Measurements from ENCODE around the gene MORN4. TPM values are rescaled to one million over a fixed set of nuclear protein-coding genes. Genes with fewer than 3 reads are reported as not detected.
"Not testable (repeated sequence)": the region's sequence is repeated elsewhere in the genome, so short reads cannot be mapped to it uniquely, and the experiment has no call there.

Gene MORN4
- total RNA-seq, 1 donor from 2014 or later, result 16.4 TPM

- no peak overlapping the region for H3K27ac Mint-ChIP-seq
- H3K4me3 Mint-ChIP-seq, result no peak overlapping the region
- no peaks in the 10 kb centered on the region for H3K36me3 Mint-ChIP-seq
- DNase-seq (ENCODE audit: low spot score in 2 of 2, unreplicated experiment in 2 of 2), result no peak
- H3K27me3 Mint-ChIP-seq (ENCODE audit: low read depth), result no peaks in the 10 kb centered on the region
- TF ChIP-seq CTCF (IDR thresholded peaks at IDR 0.05; ENCODE audit: unreplicated experiment), result no peak
- peaks cover 9% of the 10 kb centered on the region for H3K4me1 Mint-ChIP-seq
- H3K9me3 Mint-ChIP-seq, result no peaks in the 10 kb centered on the region
These were observed 55.0 kb downstream of the MORN4 start for GRCh38 chr10:97578171-97578844.

GRCh38 chr10:97577701-97578100 is 55.6 kb downstream of the MORN4 start:
- H3K27me3 Mint-ChIP-seq (ENCODE audit: low read depth), result no peaks in the 10 kb centered on the region
- no peaks in the 10 kb centered on the region for H3K9me3 Mint-ChIP-seq
- no peak for TF ChIP-seq CTCF (IDR thresholded peaks at IDR 0.05; ENCODE audit: unreplicated experiment)
- DNase-seq (ENCODE audit: low spot score in 2 of 2, unreplicated experiment in 2 of 2), result no peak
- no peaks in the 10 kb centered on the region for H3K36me3 Mint-ChIP-seq
- H3K4me3 Mint-ChIP-seq, result no peak overlapping the region
- no peak overlapping the region for H3K27ac Mint-ChIP-seq
- peaks cover 14% of the 10 kb centered on the region for H3K4me1 Mint-ChIP-seq

GRCh38 chr10:97576487-97576886 is 56.8 kb downstream of the MORN4 start:
- not testable (repeated sequence) for H3K36me3 Mint-ChIP-seq; DNase-seq (ENCODE audit: low spot score in 2 of 2, unreplicated experiment in 2 of 2); H3K27me3 Mint-ChIP-seq (ENCODE audit: low read depth); H3K9me3 Mint-ChIP-seq; H3K4me3 Mint-ChIP-seq
- H3K4me1 Mint-ChIP-seq, result peaks cover 23% of the 10 kb centered on the region
- H3K27ac Mint-ChIP-seq, result peak overlapping the region; percentile 59

- Mint-ChIP-seq H3K4me3 (no peak overlapping the region), H3K4me1 (peaks cover 27% of the 10 kb centered on the region), H3K36me3 (no peaks in the 10 kb centered on the region), H3K9me3 (no peaks in the 10 kb centered on the region), H3K27me3 (ENCODE audit: low read depth) (no peaks in the 10 kb centered on the region), H3K27ac (no peak overlapping the region)
- no peak for TF ChIP-seq CTCF (IDR thresholded peaks at IDR 0.05; ENCODE audit: unreplicated experiment)
- no peak for DNase-seq (ENCODE audit: low spot score in 2 of 2, unreplicated experiment in 2 of 2)
These were observed 58.1 kb downstream of the MORN4 start for GRCh38 chr10:97575127-97575668.

- Mint-ChIP-seq H3K4me1 (peaks cover 27% of the 10 kb centered on the region), H3K4me3 (no peak overlapping the region), H3K9me3 (no peaks in the 10 kb centered on the region), H3K27me3 (ENCODE audit: low read depth) (no peaks in the 10 kb centered on the region), H3K36me3 (peaks cover 2% of the 10 kb centered on the region), H3K27ac (peak overlapping the region; percentile 59)
- no peak for TF ChIP-seq CTCF (IDR thresholded peaks at IDR 0.05; ENCODE audit: unreplicated experiment)
- DNase-seq (ENCODE audit: low spot score in 2 of 2, unreplicated experiment in 2 of 2), result no peak
These were observed 58.8 kb downstream of the MORN4 start for GRCh38 chr10:97574374-97575126.

- TF ChIP-seq CTCF (IDR thresholded peaks at IDR 0.05; ENCODE audit: unreplicated experiment), result no peak
- no peak for DNase-seq (ENCODE audit: low spot score in 2 of 2, unreplicated experiment in 2 of 2)
- Mint-ChIP-seq H3K36me3 (peaks cover 4% of the 10 kb centered on the region), H3K4me1 (peaks cover 27% of the 10 kb centered on the region), H3K27ac (no peak overlapping the region), H3K9me3 (no peaks in the 10 kb centered on the region), H3K27me3 (ENCODE audit: low read depth) (no peaks in the 10 kb centered on the region), H3K4me3 (no peak overlapping the region)
These were observed 59.6 kb downstream of the MORN4 start for GRCh38 chr10:97573672-97574071.

Measured in mesothelial cell of epicardium (in vitro differentiated cells).